ENCODE measurements around the gene RBM17. TPM values are rescaled to one million over a fixed set of nuclear protein-coding genes. Genes with fewer than 3 reads are reported as not detected.
A peak's percentile ranks its signal among the peaks of the same experiment; 100 is the strongest.
"Not testable (repeated sequence)": the region's sequence is repeated elsewhere in the genome, so short reads cannot be mapped to it uniquely, and the experiment has no call there.

Gene RBM17
- total RNA-seq, 1 donor, result 47.5 TPM

DNA sequence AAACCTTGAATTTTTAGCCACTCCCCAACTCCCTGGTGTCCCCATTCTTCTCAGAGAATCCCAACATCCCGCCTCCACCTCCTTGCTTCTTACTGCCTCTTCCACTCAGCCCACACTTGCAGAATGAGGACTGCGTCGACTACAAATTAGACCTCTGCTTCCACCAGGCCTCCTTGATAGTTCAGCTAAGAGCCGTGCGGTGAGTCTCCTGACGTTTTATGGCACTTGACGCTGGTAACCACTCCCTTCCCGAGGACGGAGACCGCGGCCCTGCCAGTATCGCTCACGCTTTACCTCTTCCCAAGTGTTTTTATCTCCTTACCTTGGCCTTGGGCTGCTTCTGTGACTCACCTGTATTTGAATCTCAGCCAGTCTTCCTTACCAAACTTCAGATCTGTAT, 31.1 kb downstream of the RBM17 start:
- DNase-seq (ENCODE audit: low read depth), result no peak
- H3K4me3 ChIP-seq (ENCODE audit: low read depth, low read length), result no peak overlapping the region
- TF ChIP-seq, protein P1, sequence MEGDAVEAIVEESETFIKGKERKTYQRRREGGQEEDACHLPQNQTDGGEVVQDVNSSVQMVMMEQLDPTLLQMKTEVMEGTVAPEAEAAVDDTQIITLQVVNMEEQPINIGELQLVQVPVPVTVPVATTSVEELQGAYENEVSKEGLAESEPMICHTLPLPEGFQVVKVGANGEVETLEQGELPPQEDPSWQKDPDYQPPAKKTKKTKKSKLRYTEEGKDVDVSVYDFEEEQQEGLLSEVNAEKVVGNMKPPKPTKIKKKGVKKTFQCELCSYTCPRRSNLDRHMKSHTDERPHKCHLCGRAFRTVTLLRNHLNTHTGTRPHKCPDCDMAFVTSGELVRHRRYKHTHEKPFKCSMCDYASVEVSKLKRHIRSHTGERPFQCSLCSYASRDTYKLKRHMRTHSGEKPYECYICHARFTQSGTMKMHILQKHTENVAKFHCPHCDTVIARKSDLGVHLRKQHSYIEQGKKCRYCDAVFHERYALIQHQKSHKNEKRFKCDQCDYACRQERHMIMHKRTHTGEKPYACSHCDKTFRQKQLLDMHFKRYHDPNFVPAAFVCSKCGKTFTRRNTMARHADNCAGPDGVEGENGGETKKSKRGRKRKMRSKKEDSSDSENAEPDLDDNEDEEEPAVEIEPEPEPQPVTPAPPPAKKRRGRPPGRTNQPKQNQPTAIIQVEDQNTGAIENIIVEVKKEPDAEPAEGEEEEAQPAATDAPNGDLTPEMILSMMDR (IDR thresholded peaks at IDR 0.05; ENCODE audit: insufficient read depth, low read depth, low read length), result no peak

DNA sequence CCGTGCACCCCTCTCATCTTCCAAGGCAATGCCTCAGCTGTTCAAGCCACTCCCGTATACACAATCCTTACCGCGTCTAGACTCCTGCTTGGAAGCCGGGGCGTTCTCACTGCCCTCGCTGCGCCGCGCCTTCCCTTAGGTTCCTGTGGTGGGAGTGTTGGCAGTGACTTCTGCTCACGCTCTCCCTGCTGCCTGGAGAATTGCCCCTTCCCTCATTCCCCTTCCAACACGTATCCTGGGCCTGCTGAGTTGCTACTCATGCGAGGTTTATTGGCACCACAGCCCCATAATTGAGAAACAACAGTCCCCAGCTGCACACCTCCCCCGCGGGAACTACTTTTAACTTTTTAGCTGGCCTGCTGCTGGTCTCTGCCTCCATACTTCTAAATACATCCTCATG, 31.9 kb downstream of the RBM17 start:
- peak; percentile 58 for DNase-seq (ENCODE audit: low read depth)

DNA sequence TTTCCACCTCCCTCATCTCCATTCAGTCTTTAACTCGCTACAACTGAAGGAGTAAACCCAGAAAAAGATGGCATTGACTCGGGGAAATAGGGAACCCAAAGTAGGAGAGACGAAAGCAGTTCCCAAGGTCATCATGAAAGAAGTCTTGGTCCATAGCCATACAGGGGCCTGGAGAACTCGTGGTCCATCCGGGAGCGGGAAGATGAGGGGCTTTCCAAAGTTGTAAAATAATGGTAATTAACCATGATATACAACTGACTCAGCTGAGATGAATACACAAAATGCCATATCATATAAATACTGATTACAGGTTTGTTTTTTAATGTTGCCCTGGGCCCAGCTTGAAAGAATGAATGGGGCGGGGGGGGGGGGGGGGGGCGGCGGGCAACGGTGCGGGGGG, 32.3 kb downstream of the RBM17 start:
- TF ChIP-seq, protein P1 (IDR thresholded peaks at IDR 0.05; ENCODE audit: insufficient read depth, low read depth, low read length), result no peak
- no peak overlapping the region for H3K4me3 ChIP-seq (ENCODE audit: low read depth, low read length)
- DNase-seq (ENCODE audit: low read depth), result peak; percentile 28

More for the DNA sequence above, 31.9 kb downstream of the RBM17 start:
- TF ChIP-seq, protein P1 (IDR thresholded peaks at IDR 0.05; ENCODE audit: insufficient read depth, low read depth, low read length), result no peak
- H3K4me3 ChIP-seq (ENCODE audit: low read depth, low read length), result no peak overlapping the region

DNA sequence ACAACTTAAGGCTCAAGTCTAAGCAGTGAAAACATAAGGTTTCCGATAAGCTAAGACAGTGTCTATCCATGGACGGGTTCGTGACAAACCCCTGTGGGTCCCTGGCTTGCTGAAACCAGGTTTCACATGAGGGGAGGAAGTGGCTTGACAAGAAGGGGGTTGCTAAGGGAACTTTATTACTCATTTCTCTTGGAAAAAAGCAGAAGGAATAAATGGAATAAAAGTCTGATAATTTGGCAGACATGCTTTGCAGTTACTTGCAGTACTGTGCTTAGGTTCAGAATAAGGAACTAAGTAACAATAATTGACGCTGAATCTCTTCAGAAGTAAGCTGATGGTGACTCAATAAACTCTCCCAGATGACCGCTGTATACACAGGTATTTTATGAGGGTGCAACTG, 34.7 kb downstream of the RBM17 start:
- TF ChIP-seq, protein P1 (IDR thresholded peaks at IDR 0.05; ENCODE audit: insufficient read depth, low read depth, low read length), result no peak
- no peak for DNase-seq (ENCODE audit: low read depth)

DNA sequence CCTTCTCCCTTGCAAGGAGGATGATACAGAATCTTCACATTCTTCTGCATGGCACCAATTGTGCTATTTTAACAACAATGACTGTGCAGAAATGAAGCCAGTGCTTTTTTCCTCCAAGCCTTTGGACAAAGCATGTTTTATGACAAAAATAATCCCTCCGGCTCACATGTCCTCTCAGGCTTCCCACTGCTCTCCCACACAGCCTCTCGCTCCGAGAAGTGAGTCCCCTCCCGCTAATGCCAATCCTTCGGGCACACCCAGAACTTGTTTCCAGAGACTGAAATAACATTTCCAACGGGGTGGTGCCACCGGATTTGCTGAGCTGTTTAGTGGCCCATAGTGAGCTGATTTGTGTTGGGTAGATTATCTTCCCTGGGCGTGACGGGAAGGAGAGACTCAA, 35.8 kb downstream of the RBM17 start:
- TF ChIP-seq, protein P1 (IDR thresholded peaks at IDR 0.05; ENCODE audit: insufficient read depth, low read depth, low read length), result no peak
- DNase-seq (ENCODE audit: low read depth), result peak; percentile 36
- no peak overlapping the region for H3K4me3 ChIP-seq (ENCODE audit: low read depth, low read length)

More for the DNA sequence above, 34.7 kb downstream of the RBM17 start:
- H3K4me3 ChIP-seq (ENCODE audit: low read depth, low read length), result no peak overlapping the region

DNA sequence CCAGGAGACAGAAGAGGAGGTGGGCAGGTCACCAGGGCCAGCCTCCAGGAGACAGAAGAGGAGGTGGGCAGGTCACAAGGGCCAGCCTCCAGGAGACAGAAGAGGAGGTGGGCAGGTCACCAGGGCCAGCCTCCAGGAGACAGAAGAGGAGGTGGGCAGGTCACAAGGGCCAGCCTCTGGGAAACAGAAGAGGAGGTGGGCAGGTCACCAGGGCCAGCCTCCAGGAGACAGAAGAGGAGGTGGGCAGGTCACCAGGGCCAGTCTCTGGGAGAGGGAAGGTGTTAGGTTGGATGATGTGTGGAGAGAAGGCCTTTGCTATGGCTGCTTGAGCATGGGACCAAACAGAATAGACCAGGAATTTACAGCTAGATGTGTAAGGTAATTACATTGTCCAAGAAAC, 38.6 kb downstream of the RBM17 start:
- H3K4me3 ChIP-seq (ENCODE audit: low read depth, low read length); DNase-seq (ENCODE audit: low read depth): not testable (repeated sequence)

DNA sequence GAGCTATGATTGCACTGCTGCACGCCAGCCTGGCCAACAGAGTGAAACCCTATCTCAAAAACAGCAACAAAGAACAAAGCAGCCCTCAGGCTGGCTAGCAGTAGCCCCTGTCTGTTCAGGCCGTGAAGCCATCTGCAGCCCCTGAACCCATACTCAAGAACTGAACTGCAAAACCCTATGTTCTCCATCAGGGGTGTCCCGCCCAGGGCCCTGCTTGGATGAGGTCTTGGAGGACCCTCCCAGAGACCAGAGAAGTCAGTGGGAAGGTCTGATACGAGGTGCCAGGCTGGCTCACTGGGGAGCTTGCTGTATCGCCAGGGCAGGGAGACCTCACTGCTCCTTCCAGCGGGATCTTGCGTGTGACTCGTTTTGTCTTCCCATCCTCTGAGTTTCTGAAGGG, 39.3 kb downstream of the RBM17 start:
- TF ChIP-seq, protein P1 (IDR thresholded peaks at IDR 0.05; ENCODE audit: insufficient read depth, low read depth, low read length), result no peak
- no peak for DNase-seq (ENCODE audit: low read depth)
- H3K4me3 ChIP-seq (ENCODE audit: low read depth, low read length), result no peak overlapping the region

All from fibroblast of villous mesenchyme (primary cell).